PC-9 (cell line): ENCODE data around the gene PTGES3L. TPM values are rescaled to one million over a fixed set of nuclear protein-coding genes. Genes with fewer than 3 reads are reported as not detected.
"Not testable (repeated sequence)": the region's sequence is repeated elsewhere in the genome, so short reads cannot be mapped to it uniquely, and the experiment has no call there.

Experiments
- BruUV-seq: library from RNA; stranded (reverse); fragments of 400-500 nt; replicated peaks from 2 replicates; lab custom pipeline; 2021; lab: Mats Ljungman, UMichigan
- CTCF ChIA-PET: fragments of 300-600 bp; sonication (Branson Sonifier 250); formaldehyde crosslinking; loops from one replicate; lab custom pipeline; 2022; ENCODE audit warnings: antibody characterized with exemption; lab: Charles Lee
- POLR2A ChIA-PET: fragments of 300-600 bp; sonication (Branson Sonifier 250); formaldehyde crosslinking; loops from one replicate; lab custom pipeline; 2022; ENCODE audit warnings: antibody characterized with exemption; ENCODE audit not compliant: unreplicated experiment; lab: Charles Lee
- DNase-seq, 2 experiments: peaks; one replicate each; pipeline versions ENCODE4 v3.0.0 to v3.0.0-alpha.2; 2015 to 2022; ENCODE audit warnings: mixed read lengths in 1 of 2
- H2AFZ ChIP-seq: fragments of 200-600 bp; sonication (generic); 2 replicates; pipeline ENCODE4 v1.8.1; 2017; ENCODE audit warnings: antibody characterized with exemption
- H3F3A ChIP-seq: fragments of 200-600 bp; sonication (generic); 2 replicates; pipeline ENCODE4 v1.8.1; 2017; ENCODE audit warnings: antibody characterized with exemption, mild to moderate bottlenecking, low read depth; ENCODE audit not compliant: insufficient read depth
- H3K27ac ChIP-seq: fragments of 200-600 bp; sonication (generic); 2 replicates; pipeline ENCODE4 v1.6.1; 2016; ENCODE audit warnings: mixed run types
- H3K27me3 ChIP-seq: fragments of 200-600 bp; sonication (generic); 2 replicates; pipeline ENCODE4 v1.6.1; 2016; ENCODE audit warnings: low read depth, mixed run types; ENCODE audit not compliant: insufficient read depth
- H3K36me3 ChIP-seq: fragments of 200-600 bp; sonication (generic); 2 replicates; pipeline ENCODE4 v1.6.1; 2016; ENCODE audit warnings: low read depth, mixed run types
- H3K4me1 ChIP-seq: fragments of 200-600 bp; sonication (generic); replicated peaks from 2 replicates; pipeline ENCODE4 v1.6.1; 2016; ENCODE audit warnings: mixed run types; ENCODE audit not compliant: insufficient read depth
- H3K4me2 ChIP-seq: fragments of 200-600 bp; sonication (generic); 2 replicates; pipeline ENCODE4 v1.6.1; 2017; ENCODE audit warnings: mixed run types
- H3K4me3 ChIP-seq: fragments of 200-600 bp; sonication (generic); 2 replicates; pipeline ENCODE4 v1.6.1; 2016; ENCODE audit warnings: mixed run types
- H3K79me2 ChIP-seq: fragments of 200-600 bp; sonication (generic); 2 replicates; pipeline ENCODE4 v1.6.1; 2017; ENCODE audit warnings: low read depth, mixed run types
- H3K9me2 ChIP-seq: fragments of 200-600 bp; sonication (generic); 2 replicates; pipeline ENCODE4 v1.8.1; 2017; ENCODE audit warnings: mild to moderate bottlenecking; ENCODE audit not compliant: insufficient read depth
- H3K9me3 ChIP-seq: fragments of 200-600 bp; sonication (generic); 2 replicates; pipeline ENCODE4 v1.8.1; 2016; ENCODE audit warnings: low read depth; ENCODE audit not compliant: insufficient read depth
- H4K20me1 ChIP-seq: fragments of 200-600 bp; sonication (generic); 2 replicates; pipeline ENCODE4 v1.8.1; 2017; ENCODE audit not compliant: insufficient read depth
- CTCF ChIP-seq: fragments of 200-600 bp; sonication (generic); conservative IDR thresholded peaks from 2 replicates; pipeline ENCODE4 v1.6.1; 2017; ENCODE audit warnings: mixed run types, antibody characterized with exemption, mild to moderate bottlenecking, moderate library complexity
- EZH2 ChIP-seq: fragments of 200-600 bp; sonication (generic); IDR thresholded peaks from 2 replicates; pipeline ENCODE4 v1.8.0; 2017; ENCODE audit warnings: antibody characterized with exemption, low read depth
- intact Hi-C: fragments of 100-400 bp; cut with micrococcal nuclease; formaldehyde crosslinking; loops from one replicate; pipeline ENCODE4 v1.10.0; 2022; ENCODE audit not compliant: unreplicated experiment
- total RNA-seq: library from RNA; stranded (reverse); gene quantifications from 2 replicates; pipeline ENCODE4 v1.2.3, GENCODE V29; 2021

Gene PTGES3L
- total RNA-seq, 1 experiment from 2014 or later: 0.70 TPM

GRCh38 chr17:42997390-42997983, 17.6 kb upstream of the PTGES3L start:
- Histone ChIP-seq H3K9me2 (no peaks in the 10 kb centered on the region), H3K4me1 (peaks cover 33% of the 10 kb centered on the region), H3K79me2 (peaks cover 34% of the 10 kb centered on the region), H3K36me3 (peaks cover 41% of the 10 kb centered on the region), H4K20me1 (peaks cover 12% of the 10 kb centered on the region), H3K9me3 (no peaks in the 10 kb centered on the region), H3K27ac (peak overlapping the region; percentile 40), H3K27me3 (no peaks in the 10 kb centered on the region), H3K4me2 (peak overlapping the region; percentile 79), H3K4me3 (peak overlapping the region; percentile 49; the same call in 1 of the 2 replicates), H3F3A (peaks cover 58% of the 10 kb centered on the region), H2AFZ (peak overlapping the region; percentile 56; the same call in 1 of the 2 replicates)
- TF ChIP-seq CTCF (no peak), EZH2 (no peak)
- ChIA-PET CTCF (interaction anchor here (0.6 to 0.7 kb wide), 3 partner anchors 39 to 1214 kb away, joined by 3 to 5 read pairs (median 5); partner anchors contain the start of gene BECN1), POLR2A (interaction anchor here (0.5 to 1.2 kb wide), 18 partner anchors 13 to 1590 kb away, joined by 3 to 25 read pairs (median 5); partner anchors contain the start of genes AARSD1 and BECN1)
- TSS peak; percentile 21 for BruUV-seq
- DNase-seq: no peak
- intact Hi-C loops: no loop called here

GRCh38 chr17:42993913-42994312, 14.0 kb upstream of the PTGES3L start:
- intact Hi-C loops, H3K79me2 ChIP-seq, H3K4me3 ChIP-seq, DNase-seq, POLR2A ChIA-PET, H2AFZ ChIP-seq, CTCF ChIA-PET, H3K27ac ChIP-seq, BruUV-seq, H4K20me1 ChIP-seq, H3K27me3 ChIP-seq, H3K9me2 ChIP-seq, H3K4me2 ChIP-seq, H3K9me3 ChIP-seq: not testable (repeated sequence)
- Histone ChIP-seq H3K36me3 (peaks cover 27% of the 10 kb centered on the region), H3F3A (peaks cover 51% of the 10 kb centered on the region), H3K4me1 (peaks cover 37% of the 10 kb centered on the region)

- POLR2A ChIA-PET: no interaction called here
- no peaks in the 10 kb centered on the region for H3K79me2 ChIP-seq
- intact Hi-C loops: no loop called here
- no peak overlapping the region for H3K4me2 ChIP-seq
- no peaks in the 10 kb centered on the region for H3K9me3 ChIP-seq
- no peak overlapping the region for H3K27ac ChIP-seq
- H3K9me2 ChIP-seq: no peaks in the 10 kb centered on the region
- 0 out of 2 replicates have a peak, but pooled peaks cover 8% of the 10 kb centered on the region for H4K20me1 ChIP-seq
- H2AFZ ChIP-seq: no peak overlapping the region
- H3K4me1 ChIP-seq: peaks cover 47% of the 10 kb centered on the region
- BruUV-seq: no TSS peak
- no peak overlapping the region for H3K4me3 ChIP-seq
- H3K27me3 ChIP-seq: no peaks in the 10 kb centered on the region
- CTCF ChIA-PET: no interaction called here
- H3K36me3 ChIP-seq: peaks cover 32% of the 10 kb centered on the region
- DNase-seq: no peak
- no peak for TF ChIP-seq EZH2
- no peak for TF ChIP-seq CTCF
- H3F3A ChIP-seq: peaks cover 54% of the 10 kb centered on the region
These were observed 13.0 kb upstream of the PTGES3L start for GRCh38 chr17:42992872-42993271.
